ENCODE data around the gene XKR7. TPM values are rescaled to one million over a fixed set of nuclear protein-coding genes. Genes with fewer than 3 reads are reported as not detected.

Gene XKR7
- total RNA-seq, 1 donor from 2014 or later = 0.48 TPM

DNA sequence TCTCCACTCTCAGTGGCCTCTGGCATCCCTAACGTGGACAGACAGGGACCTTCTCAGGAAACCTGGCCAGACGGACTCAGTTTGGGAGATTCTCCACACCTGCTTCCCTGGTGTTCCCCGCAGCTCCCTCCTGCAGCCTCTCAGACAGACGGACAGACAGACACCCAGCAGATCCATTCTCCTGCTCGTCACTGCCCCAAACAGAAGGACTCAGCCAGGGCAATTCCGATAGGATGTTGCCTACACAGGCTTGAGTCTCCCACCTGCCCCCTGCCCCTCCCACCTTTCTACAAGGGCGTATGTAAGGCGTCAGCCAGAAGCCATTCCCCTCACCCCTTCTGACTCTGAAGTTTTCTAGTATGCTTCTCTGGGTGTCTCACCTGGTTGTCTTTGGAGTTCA lies 42.7 kb downstream of the XKR7 start:
- H2AFZ ChIP-seq (ENCODE audit: low read depth, low read length) = no peak overlapping the region

DNA sequence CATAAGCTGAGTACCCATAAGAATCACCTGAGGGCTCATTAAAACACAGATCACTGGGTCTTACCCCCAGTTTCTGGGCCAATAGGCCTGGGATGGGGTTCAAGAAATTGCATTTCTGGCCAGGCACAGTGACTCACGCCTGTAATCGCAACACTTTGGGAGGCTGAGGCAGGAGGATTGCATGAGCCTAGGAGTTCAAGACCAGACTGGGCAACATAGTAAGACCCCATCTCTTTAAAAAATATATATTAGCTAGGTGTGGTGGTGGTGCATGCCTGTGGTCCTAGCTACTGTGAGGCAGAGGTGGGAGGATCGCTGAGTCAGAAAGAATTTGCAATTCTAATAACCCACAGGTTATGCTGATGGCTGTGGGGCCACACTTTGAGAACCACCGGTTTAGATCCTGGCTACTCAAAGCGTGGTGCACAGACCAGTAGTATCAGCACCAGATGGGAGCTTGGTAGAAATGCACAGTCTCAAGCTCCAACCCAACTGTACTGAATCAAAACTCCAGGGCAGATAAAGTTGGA lies 44.3 kb downstream of the XKR7 start:
- no peaks in the 10 kb centered on the region for H3K4me1 ChIP-seq (ENCODE audit: insufficient read depth, low read length)
- Mint-ChIP-seq H3K4me1 (ENCODE audit: low read depth, unreplicated experiment) (peaks cover 4% of the 10 kb centered on the region), H3K27me3 (ENCODE audit: low read depth, unreplicated experiment) (peaks cover 26% of the 10 kb centered on the region), H3K4me3 (ENCODE audit: unreplicated experiment) (no peak overlapping the region), H3K27ac (ENCODE audit: unreplicated experiment) (no peak overlapping the region), H3K36me3 (ENCODE audit: low read depth, unreplicated experiment) (no peaks in the 10 kb centered on the region), H3K9me3 (ENCODE audit: unreplicated experiment) (peaks cover 2% of the 10 kb centered on the region)
- H3K9me3 ChIP-seq (ENCODE audit: insufficient read depth, low read depth, low read length) = no peaks in the 10 kb centered on the region
- H4K20me1 ChIP-seq (ENCODE audit: insufficient read depth, low read length) = no peaks in the 10 kb centered on the region
- H3K4me2 ChIP-seq (ENCODE audit: low read length) = no peak overlapping the region
- TF ChIP-seq CTCF (IDR thresholded peaks at IDR 0.05; ENCODE audit: insufficient read depth, low read depth, low read length) (no peak), EZH2 (IDR thresholded peaks at IDR 0.05; ENCODE audit: insufficient read depth, low read length) (no peak)
- no peak overlapping the region for H3K27ac ChIP-seq (ENCODE audit: low read depth, low read length)
- FAIRE-seq (no peak), DNase-seq (ENCODE audit: low read depth) (no peak)
- no peak overlapping the region for H3K4me3 ChIP-seq (ENCODE audit: insufficient read depth, low read depth, low read length)
- H2AFZ ChIP-seq (ENCODE audit: low read depth, low read length) = no peak overlapping the region
- no peaks in the 10 kb centered on the region for H3K79me2 ChIP-seq (ENCODE audit: insufficient read depth, low read length)
- H3K36me3 ChIP-seq (ENCODE audit: insufficient read depth, low read length) = no peaks in the 10 kb centered on the region
- no peak overlapping the region for H3K9ac ChIP-seq (ENCODE audit: low read length)
- peaks cover 17% of the 10 kb centered on the region for H3K27me3 ChIP-seq (ENCODE audit: insufficient read depth, low read length)

More for the DNA sequence above, 42.7 kb downstream of the XKR7 start:
- TF ChIP-seq EZH2 (IDR thresholded peaks at IDR 0.05; ENCODE audit: insufficient read depth, low read length) (no peak), CTCF (IDR thresholded peaks at IDR 0.05; ENCODE audit: insufficient read depth, low read depth, low read length) (no peak)
- Histone ChIP-seq H4K20me1 (ENCODE audit: insufficient read depth, low read length) (no peaks in the 10 kb centered on the region), H3K4me1 (ENCODE audit: insufficient read depth, low read length) (no peaks in the 10 kb centered on the region), H3K4me2 (ENCODE audit: low read length) (no peak overlapping the region), H3K9ac (ENCODE audit: low read length) (no peak overlapping the region), H3K4me3 (ENCODE audit: insufficient read depth, low read depth, low read length) (no peak overlapping the region), H3K79me2 (ENCODE audit: insufficient read depth, low read length) (no peaks in the 10 kb centered on the region), H3K27ac (ENCODE audit: low read depth, low read length) (no peak overlapping the region), H3K36me3 (ENCODE audit: insufficient read depth, low read length) (no peaks in the 10 kb centered on the region), H3K9me3 (ENCODE audit: insufficient read depth, low read depth, low read length) (no peaks in the 10 kb centered on the region), H3K27me3 (ENCODE audit: insufficient read depth, low read length) (peaks cover 12% of the 10 kb centered on the region)
- FAIRE-seq (no peak), DNase-seq (ENCODE audit: low read depth) (no peak)
- Mint-ChIP-seq H3K36me3 (ENCODE audit: low read depth, unreplicated experiment) (no peaks in the 10 kb centered on the region), H3K27ac (ENCODE audit: unreplicated experiment) (no peak overlapping the region), H3K27me3 (ENCODE audit: low read depth, unreplicated experiment) (peaks cover 20% of the 10 kb centered on the region), H3K9me3 (ENCODE audit: unreplicated experiment) (peaks cover 2% of the 10 kb centered on the region), H3K4me1 (ENCODE audit: low read depth, unreplicated experiment) (peaks cover 4% of the 10 kb centered on the region), H3K4me3 (ENCODE audit: unreplicated experiment) (no peak overlapping the region)

DNA sequence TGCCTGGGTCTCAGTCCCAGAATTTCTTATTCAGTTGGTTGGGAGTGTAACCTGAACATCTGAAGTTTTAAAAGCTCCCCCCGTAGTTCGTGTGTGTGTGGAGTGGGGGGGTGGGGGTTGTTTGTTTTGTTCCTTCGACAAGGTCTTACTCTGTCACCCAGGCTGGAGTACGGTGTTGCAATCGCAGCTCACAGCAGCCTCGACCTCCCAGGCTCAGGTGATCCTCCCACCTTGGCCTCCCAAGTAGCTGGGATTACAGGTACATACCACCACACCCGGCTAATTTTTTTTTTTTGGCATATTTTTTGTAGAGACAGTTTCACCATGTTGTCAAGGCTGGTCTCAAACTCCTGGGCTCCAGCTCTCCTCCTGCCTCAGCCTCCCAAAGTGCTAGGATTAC lies 45.4 kb downstream of the XKR7 start:
- Mint-ChIP-seq H3K4me3 (ENCODE audit: unreplicated experiment) (no peak overlapping the region), H3K9me3 (ENCODE audit: unreplicated experiment) (peaks cover 2% of the 10 kb centered on the region), H3K27ac (ENCODE audit: unreplicated experiment) (no peak overlapping the region), H3K27me3 (ENCODE audit: low read depth, unreplicated experiment) (peaks cover 35% of the 10 kb centered on the region), H3K4me1 (ENCODE audit: low read depth, unreplicated experiment) (no peaks in the 10 kb centered on the region), H3K36me3 (ENCODE audit: low read depth, unreplicated experiment) (no peaks in the 10 kb centered on the region)
- Histone ChIP-seq H4K20me1 (ENCODE audit: insufficient read depth, low read length) (no peaks in the 10 kb centered on the region), H3K27me3 (ENCODE audit: insufficient read depth, low read length) (peaks cover 24% of the 10 kb centered on the region), H3K9me3 (ENCODE audit: insufficient read depth, low read depth, low read length) (no peaks in the 10 kb centered on the region), H3K36me3 (ENCODE audit: insufficient read depth, low read length) (no peaks in the 10 kb centered on the region), H3K4me3 (ENCODE audit: insufficient read depth, low read depth, low read length) (no peak overlapping the region), H3K79me2 (ENCODE audit: insufficient read depth, low read length) (no peaks in the 10 kb centered on the region), H3K4me2 (ENCODE audit: low read length) (no peak overlapping the region), H3K4me1 (ENCODE audit: insufficient read depth, low read length) (no peaks in the 10 kb centered on the region), H3K9ac (ENCODE audit: low read length) (no peak overlapping the region), H3K27ac (ENCODE audit: low read depth, low read length) (no peak overlapping the region), H2AFZ (ENCODE audit: low read depth, low read length) (no peak overlapping the region)
- DNase-seq (ENCODE audit: low read depth) (no peak), FAIRE-seq (no peak)
- TF ChIP-seq EZH2 (IDR thresholded peaks at IDR 0.05; ENCODE audit: insufficient read depth, low read length) (no peak), CTCF (IDR thresholded peaks at IDR 0.05; ENCODE audit: insufficient read depth, low read depth, low read length) (no peak)
